Stimulated activated CD8-positive, alpha-beta memory T cell treated with anti-CD3 and anti-CD28 coated beads, Interleukin-4, amount 100 ng/mL, for 24 hours (primary cell): ENCODE measurements around the gene GYPC.

Source experiments
- DNase-seq: peaks from one replicate; pipeline ENCODE4 v3.0.0-alpha.2; 2020; ENCODE audit warnings: low read depth

Gene GYPC

GRCh38 chr2:126732682-126733245, 76.8 kb downstream of the GYPC start:
- no peak for DNase-seq

GRCh38 chr2:126733795-126734194, 77.8 kb downstream of the GYPC start:
- DNase-seq: no peak

- no peak for DNase-seq
Observed at GRCh38 chr2:126736133-126736874, 80.3 kb downstream of the GYPC start.

- DNase-seq: no peak
Observed at GRCh38 chr2:126739141-126739540, 83.2 kb downstream of the GYPC start.

GRCh38 chr2:126744640-126745039, 88.7 kb downstream of the GYPC start:
- no peak for DNase-seq
